ENCODE measurements around the gene NPHP4.

GRCh38 chr1:6041432-6042062, 49.3 kb upstream of the NPHP4 start:
- peak; percentile 66 to 84 (median 71) for TF ChIP-seq CTCF (optimal IDR thresholded peaks at IDR 0.05 in 1 of 3, IDR thresholded peaks at IDR 0.05 in 1 of 3, conservative IDR thresholded peaks at IDR 0.05 in 1 of 3; ENCODE audit: extremely low read depth in 1 of 3, insufficient read depth in 2 of 3, low read length in 3 of 3)
- no peak for TF ChIP-seq EZH2 (IDR thresholded peaks at IDR 0.05; ENCODE audit: low read length)
